ENCODE data around the gene NISCH. TPM values are rescaled to one million over a fixed set of nuclear protein-coding genes. Genes with fewer than 3 reads are reported as not detected.
A peak's percentile ranks its signal among the peaks of the same experiment; 100 is the strongest.

Gene NISCH
- total and polyA plus RNA-seq, 3 donors from 2014 or later, result 166 to 327 (median 315) TPM

DNA sequence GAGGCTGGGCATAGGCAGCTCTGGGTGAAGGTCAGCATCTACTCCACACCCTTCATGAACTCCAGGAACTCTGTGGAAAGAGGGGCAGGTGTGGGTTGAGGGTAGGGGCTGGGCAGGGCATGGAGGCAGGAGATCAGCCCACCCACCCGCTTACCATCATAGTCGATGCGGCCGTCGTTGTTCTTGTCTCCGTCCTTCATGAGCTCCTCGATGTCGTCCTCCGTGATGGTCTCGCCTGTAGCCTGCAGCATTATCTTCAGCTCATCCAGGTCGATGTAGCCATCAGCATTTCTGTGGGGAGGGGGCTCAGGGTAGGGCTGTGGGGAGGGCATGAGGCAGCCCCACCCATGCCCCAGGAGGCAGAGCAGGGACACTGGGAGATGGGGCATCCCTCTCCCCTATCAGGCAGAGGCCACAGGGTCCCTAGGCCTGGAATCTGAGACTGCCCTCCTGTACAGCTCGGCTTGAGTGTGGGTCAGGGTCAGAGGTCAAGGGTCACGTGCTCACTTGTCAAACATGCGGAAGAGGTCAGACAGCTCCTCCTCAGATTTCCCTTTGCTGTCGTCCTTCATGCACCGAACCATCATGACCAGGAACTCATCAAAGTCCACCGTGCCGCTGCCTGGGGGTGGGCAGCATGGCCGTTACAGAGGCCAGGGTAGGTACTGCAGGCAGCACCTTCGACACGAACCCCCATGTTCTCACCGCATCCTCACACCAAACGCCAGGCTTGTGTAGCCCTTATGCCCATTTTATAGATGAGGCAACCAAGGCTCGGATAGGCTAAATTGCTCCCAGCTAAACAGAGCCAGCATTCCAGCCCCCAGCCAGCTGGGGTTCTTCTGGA is 3.9 kb upstream of the NISCH start:
- Histone ChIP-seq H3K4me1 (peaks cover 24% of the 10 kb centered on the region), H3K27me3 (no peaks in the 10 kb centered on the region), H3K4me3 (no peak overlapping the region), H3K27ac (no peak overlapping the region), H3K9me3 (no peaks in the 10 kb centered on the region), H3K36me3 (ENCODE audit: low read depth, missing control alignments) (no peaks in the 10 kb centered on the region)
- WGBS, 2 donors, result 84 to 92% methylated on average over 15 to 24 of the region's 24 CpGs
- intact Hi-C loops (cut with DNase I; ENCODE audit: low total_unique reads), result no loop called here
- DNase-seq, result no peak
- TF ChIP-seq CTCF (IDR thresholded peaks at IDR 0.05) (no peak), POLR2A (IDR thresholded peaks at IDR 0.05) (no peak)

DNA sequence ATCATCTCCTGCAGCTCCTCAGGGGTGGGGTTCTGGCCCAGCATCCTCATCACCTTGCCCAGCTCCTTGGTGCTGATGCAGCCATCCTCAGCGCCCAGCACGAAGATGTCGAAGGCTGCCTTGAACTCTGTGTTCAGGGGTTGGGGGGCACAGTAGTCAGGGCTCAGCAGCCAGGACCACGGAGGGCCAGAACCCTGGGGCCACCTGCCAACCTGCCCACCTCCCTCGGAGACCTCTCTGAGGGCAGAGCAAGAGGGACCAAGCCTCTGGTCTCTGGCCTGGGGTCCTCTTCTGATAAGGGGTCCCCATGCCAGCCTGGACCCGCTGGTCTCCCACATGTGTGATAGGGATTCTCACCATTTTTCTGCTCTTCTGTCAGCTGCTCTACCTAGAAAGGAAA is 3.3 kb upstream of the NISCH start:
- 93 to 95% methylated on average over 4 to 5 of the region's 6 CpGs for WGBS, 2 donors
- TF ChIP-seq POLR2A (IDR thresholded peaks at IDR 0.05) (no peak), CTCF (IDR thresholded peaks at IDR 0.05) (no peak)
- no peak overlapping the region for H3K4me3 ChIP-seq
- peaks cover 26% of the 10 kb centered on the region for H3K4me1 ChIP-seq
- no peaks in the 10 kb centered on the region for H3K27me3 ChIP-seq
- no peak for DNase-seq
- H3K27ac ChIP-seq, result no peak overlapping the region
- no peaks in the 10 kb centered on the region for H3K9me3 ChIP-seq
- no peaks in the 10 kb centered on the region for H3K36me3 ChIP-seq (ENCODE audit: low read depth, missing control alignments)
- intact Hi-C loops (cut with DNase I; ENCODE audit: low total_unique reads), result no loop called here

GRCh38 chr3:52452570-52453221 is 2.7 kb upstream of the NISCH start:
- Histone ChIP-seq H3K27me3 (no peaks in the 10 kb centered on the region), H3K4me1 (peaks cover 31% of the 10 kb centered on the region), H3K27ac (no peak overlapping the region), H3K36me3 (ENCODE audit: low read depth, missing control alignments) (no peaks in the 10 kb centered on the region), H3K9me3 (no peaks in the 10 kb centered on the region), H3K4me3 (no peak overlapping the region)
- DNase-seq, result no peak
- WGBS, 2 donors, result 75 to 96% methylated on average over 5 to 11 of the region's 11 CpGs
- TF ChIP-seq CTCF (IDR thresholded peaks at IDR 0.05), result no peak
- TF ChIP-seq POLR2A (IDR thresholded peaks at IDR 0.05), result no peak
- intact Hi-C loops (cut with DNase I; ENCODE audit: low total_unique reads), result no loop called here

DNA sequence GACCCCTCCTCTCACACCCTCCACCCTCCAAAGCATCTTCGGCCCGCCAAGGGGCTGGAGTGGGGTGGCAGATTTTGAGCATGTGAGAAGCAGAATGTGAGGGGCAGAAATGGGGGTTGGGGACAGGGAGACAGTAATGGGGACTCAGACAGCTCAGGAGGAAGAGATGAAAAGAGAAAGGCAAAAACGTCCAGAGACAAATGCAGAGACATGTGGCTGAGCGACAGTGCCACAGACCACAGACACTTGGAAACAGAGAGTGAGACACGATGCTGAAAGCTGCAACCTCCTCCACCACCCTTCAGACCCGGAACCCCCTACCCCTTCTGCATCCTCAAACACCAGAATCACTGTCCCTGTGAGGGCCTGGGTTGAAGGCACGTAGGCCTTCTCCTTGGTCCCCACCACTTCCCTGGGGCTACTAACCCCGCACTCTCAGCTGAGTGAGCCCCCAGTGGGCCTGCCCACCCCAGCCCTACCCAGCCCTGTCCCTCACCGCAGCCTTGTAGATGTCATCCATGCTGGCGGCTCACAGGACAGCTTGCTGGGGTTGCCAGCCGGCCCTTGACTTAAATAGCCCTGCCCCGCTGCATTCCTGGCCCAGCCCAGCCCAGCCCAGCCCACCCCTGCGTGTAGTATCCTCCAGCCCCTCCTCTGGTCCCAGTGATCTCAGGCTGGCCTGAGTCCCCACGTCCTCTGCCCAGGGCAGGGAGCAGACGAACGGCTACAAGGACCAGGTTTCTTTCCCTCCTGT is 1.7 kb upstream of the NISCH start, which contains the start of gene TNNC1:
Gene TNNC1 (minus strand): TSS at position 546 of the 754 bp plus-strand sequence. CDS start 26 bp downstream, at position 520.
- Histone ChIP-seq H3K36me3 (ENCODE audit: low read depth, missing control alignments) (no peaks in the 10 kb centered on the region), H3K4me1 (peaks cover 34% of the 10 kb centered on the region), H3K27me3 (no peaks in the 10 kb centered on the region), H3K27ac (peak within 1 kb of the TSS; percentile 96), H3K4me3 (peak within 1 kb of the TSS in 1 of 2 donors; percentile 97), H3K9me3 (no peaks in the 10 kb centered on the region)
- intact Hi-C loops (cut with DNase I; ENCODE audit: low total_unique reads), result no loop called here
- 55 to 75% methylated on average over 14 to 15 of the region's 16 CpGs for WGBS, 2 donors
- DNase-seq, result no peak
- TF ChIP-seq POLR2A (IDR thresholded peaks at IDR 0.05) (no peak), CTCF (IDR thresholded peaks at IDR 0.05) (no peak)

All from testis (tissue), 3 donors.